HL-60 (cell line): Measurements from ENCODE around the gene DNM3.

Experiments used
- CTCF ChIP-seq: IDR thresholded peaks from one replicate; pipeline ENCODE4 v1.5.1; 2011; ENCODE audit warnings: low read length, control low read depth, inconsistent platforms; ENCODE audit not compliant: insufficient read depth
- POLR2AphosphoS5 ChIP-seq: IDR thresholded peaks from 2 replicates; pipeline ENCODE4 v1.6.1; 2012; ENCODE audit warnings: low read depth
- REST ChIP-seq: IDR thresholded peaks from 2 replicates; pipeline ENCODE4 v1.6.1; 2012; ENCODE audit warnings: low read depth; ENCODE audit not compliant: insufficient replicate concordance

- TF ChIP-seq POLR2AphosphoS5: no peak
- no peak for TF ChIP-seq CTCF
- TF ChIP-seq REST: no peak
These were observed 298.8 kb downstream of the DNM3 start for GRCh38 chr1:172140072-172140471.
